WTC11 (cell line): ENCODE results near the gene PRLR. TPM values are rescaled to one million over a fixed set of nuclear protein-coding genes. Genes with fewer than 3 reads are reported as not detected.

ENCODE experiments used
- ATAC-seq: fragments of 200-7000 bp; cut with Tn5 transposase; 2 replicates; pipeline ENCODE4 v1.10.0; 2021; ENCODE audit warnings: mild to moderate bottlenecking, moderate library complexity
- CTCF ChIA-PET: fragments of 300-600 bp; sonication (Branson Sonifier 250); formaldehyde crosslinking; loops from one replicate; lab custom pipeline; 2021; ENCODE audit warnings: antibody characterized with exemption; lab: Charles Lee
- POLR2A ChIA-PET: fragments of 350-600 bp; sonication (Branson Sonifier 250); formaldehyde crosslinking; loops from one replicate; lab custom pipeline; 2021; ENCODE audit warnings: antibody characterized with exemption; lab: Charles Lee
- DNase-seq: peaks from one replicate; pipeline ENCODE4 v3.0.0; 2021; ENCODE audit warnings: low spot score
- H3K27ac Mint-ChIP-seq: 2 replicates; pipeline ENCODE4 v1.8.0; 2021; ENCODE audit warnings: mixed read lengths
- H3K27me3 Mint-ChIP-seq: 2 replicates; pipeline ENCODE4 v1.8.0; 2021; ENCODE audit warnings: low read depth, mild to moderate bottlenecking, moderate library complexity, mixed read lengths
- H3K36me3 Mint-ChIP-seq: 2 replicates; pipeline ENCODE4 v1.8.0; 2021; ENCODE audit warnings: mixed read lengths
- H3K4me1 Mint-ChIP-seq: 2 replicates; pipeline ENCODE4 v1.8.0; 2022; ENCODE audit warnings: mixed read lengths
- H3K4me3 Mint-ChIP-seq: 2 replicates; pipeline ENCODE4 v1.8.0; 2021; ENCODE audit warnings: mild to moderate bottlenecking, moderate library complexity, mixed read lengths
- H3K9me3 Mint-ChIP-seq: 2 replicates; pipeline ENCODE4 v1.8.0; 2021; ENCODE audit warnings: mixed read lengths
- GRHL2 ChIP-seq: fragments of 250-450 bp; sonication (Bioruptor Pico); IDR thresholded peaks from 2 replicates; pipeline ENCODE4 v1.8.0; 2022; ENCODE audit warnings: mild to moderate bottlenecking, moderate library complexity; ENCODE audit not compliant: insufficient replicate concordance, severe bottlenecking
- NFATC4 ChIP-seq: fragments of 250-450 bp; sonication (Bioruptor Pico); IDR thresholded peaks from 2 replicates; pipeline ENCODE4 v1.9.0; 2021; ENCODE audit warnings: mild to moderate bottlenecking
- NFE2L1 ChIP-seq: sonication (generic); formaldehyde crosslinking; IDR thresholded peaks from 2 replicates; pipeline ENCODE4 v1.8.1; 2023; ENCODE audit warnings: missing genetic modification reagents
- NFYB ChIP-seq: sonication (generic); formaldehyde crosslinking; conservative IDR thresholded peaks from 2 replicates; pipeline ENCODE4 v1.8.0; 2022; ENCODE audit warnings: low read depth, missing genetic modification reagents
- NR1H2 ChIP-seq: sonication (generic); formaldehyde crosslinking; IDR thresholded peaks from 2 replicates; pipeline ENCODE4 v1.9.0; 2021; ENCODE audit warnings: mild to moderate bottlenecking, moderate library complexity, missing genetic modification reagents
- PRRX2 ChIP-seq: fragments of 250-450 bp; sonication (Bioruptor Pico); IDR thresholded peaks from 2 replicates; pipeline ENCODE4 v1.8.0; 2021; ENCODE audit warnings: mild to moderate bottlenecking
- SP1 ChIP-seq: sonication (generic); formaldehyde crosslinking; conservative IDR thresholded peaks from 2 replicates; pipeline ENCODE4 v1.8.1; 2022; ENCODE audit warnings: missing genetic modification reagents
- ZNF121 ChIP-seq: sonication (generic); formaldehyde crosslinking; IDR thresholded peaks from 2 replicates; pipeline ENCODE4 v1.8.0; 2023; ENCODE audit warnings: missing genetic modification reagents
- ZNF138 ChIP-seq: sonication (generic); formaldehyde crosslinking; conservative IDR thresholded peaks from 2 replicates; pipeline ENCODE4 v1.8.1; 2022; ENCODE audit warnings: mild to moderate bottlenecking, moderate library complexity, missing genetic modification reagents
- total RNA-seq: library from RNA; stranded (reverse); gene quantifications from 3 replicates; pipeline ENCODE4 v1.2.3, GENCODE V29; 2021
- TF ChIP-seq, protein P1 (sequence below): fragments of 250-450 bp; sonication (Bioruptor Pico); IDR thresholded peaks from 2 replicates; pipeline ENCODE4 v2.1.2; 2022; ENCODE audit warnings: mild to moderate bottlenecking, moderate library complexity
- TF ChIP-seq, protein P2 (sequence below): sonication (generic); formaldehyde crosslinking; IDR thresholded peaks from 2 replicates; pipeline ENCODE4 v1.8.0; 2023; ENCODE audit warnings: mild to moderate bottlenecking, missing genetic modification reagents
- TF ChIP-seq, protein P3 (sequence below): sonication (generic); formaldehyde crosslinking; IDR thresholded peaks from 2 replicates; pipeline ENCODE4 v1.8.1; 2023; ENCODE audit warnings: mild to moderate bottlenecking, missing genetic modification reagents, moderate library complexity
- TF ChIP-seq, protein P4 (sequence below): fragments of 250-450 bp; sonication (Bioruptor Pico); IDR thresholded peaks from 2 replicates; pipeline ENCODE4 v1.9.0; 2021; ENCODE audit warnings: mild to moderate bottlenecking, borderline replicate concordance
- TF ChIP-seq, protein P5 (sequence below): fragments of 250-450 bp; sonication (Bioruptor Pico); IDR thresholded peaks from 2 replicates; pipeline ENCODE4 v1.9.0; 2021; ENCODE audit warnings: mild to moderate bottlenecking
- TF ChIP-seq, protein P6 (sequence below): sonication (generic); formaldehyde crosslinking; IDR thresholded peaks from 2 replicates; pipeline ENCODE4 v1.8.1; 2022; ENCODE audit warnings: mild to moderate bottlenecking, moderate library complexity, missing genetic modification reagents
- TF ChIP-seq, protein P7 (sequence below): sonication (generic); formaldehyde crosslinking; conservative IDR thresholded peaks from 2 replicates; pipeline ENCODE4 v1.8.1; 2022; ENCODE audit warnings: mild to moderate bottlenecking, missing genetic modification reagents
- TF ChIP-seq, protein P8 (sequence below): sonication (generic); formaldehyde crosslinking; IDR thresholded peaks from 2 replicates; pipeline ENCODE4 v1.8.0; 2023; ENCODE audit warnings: missing genetic modification reagents, mild to moderate bottlenecking, borderline replicate concordance

The PRLR gene
- total RNA-seq, 1 experiment from 2014 or later = 3.2 TPM

DNA sequence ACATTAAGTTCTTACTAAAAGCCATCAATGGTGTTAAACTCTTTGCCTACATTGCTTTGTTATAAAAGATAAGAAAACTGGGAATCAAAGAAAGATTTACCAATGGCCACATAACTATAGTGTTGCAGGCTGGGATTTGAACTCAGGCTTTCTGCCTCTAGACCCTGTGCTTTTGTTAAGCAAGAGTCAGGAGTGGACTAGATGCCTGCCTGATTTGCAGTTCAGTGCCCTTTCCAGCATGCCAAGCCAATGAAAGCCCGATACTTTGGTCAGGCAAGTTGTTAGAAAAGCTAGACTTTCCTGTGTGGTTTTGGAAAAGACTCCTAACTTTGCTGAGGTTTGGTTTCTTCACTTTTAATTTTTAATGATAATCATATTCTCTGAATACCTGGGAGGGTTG, 161.1 kb downstream of the PRLR start (continued):
- TF ChIP-seq, protein P1, sequence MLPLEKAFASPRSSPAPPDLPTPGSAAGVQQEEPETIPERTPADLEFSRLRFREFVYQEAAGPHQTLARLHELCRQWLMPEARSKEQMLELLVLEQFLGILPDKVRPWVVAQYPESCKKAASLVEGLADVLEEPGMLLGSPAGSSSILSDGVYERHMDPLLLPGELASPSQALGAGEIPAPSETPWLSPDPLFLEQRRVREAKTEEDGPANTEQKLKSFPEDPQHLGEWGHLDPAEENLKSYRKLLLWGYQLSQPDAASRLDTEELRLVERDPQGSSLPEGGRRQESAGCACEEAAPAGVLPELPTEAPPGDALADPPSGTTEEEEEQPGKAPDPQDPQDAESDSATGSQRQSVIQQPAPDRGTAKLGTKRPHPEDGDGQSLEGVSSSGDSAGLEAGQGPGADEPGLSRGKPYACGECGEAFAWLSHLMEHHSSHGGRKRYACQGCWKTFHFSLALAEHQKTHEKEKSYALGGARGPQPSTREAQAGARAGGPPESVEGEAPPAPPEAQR (CRISPR knock-in tag) = no peak
- TF ChIP-seq, protein P2, sequence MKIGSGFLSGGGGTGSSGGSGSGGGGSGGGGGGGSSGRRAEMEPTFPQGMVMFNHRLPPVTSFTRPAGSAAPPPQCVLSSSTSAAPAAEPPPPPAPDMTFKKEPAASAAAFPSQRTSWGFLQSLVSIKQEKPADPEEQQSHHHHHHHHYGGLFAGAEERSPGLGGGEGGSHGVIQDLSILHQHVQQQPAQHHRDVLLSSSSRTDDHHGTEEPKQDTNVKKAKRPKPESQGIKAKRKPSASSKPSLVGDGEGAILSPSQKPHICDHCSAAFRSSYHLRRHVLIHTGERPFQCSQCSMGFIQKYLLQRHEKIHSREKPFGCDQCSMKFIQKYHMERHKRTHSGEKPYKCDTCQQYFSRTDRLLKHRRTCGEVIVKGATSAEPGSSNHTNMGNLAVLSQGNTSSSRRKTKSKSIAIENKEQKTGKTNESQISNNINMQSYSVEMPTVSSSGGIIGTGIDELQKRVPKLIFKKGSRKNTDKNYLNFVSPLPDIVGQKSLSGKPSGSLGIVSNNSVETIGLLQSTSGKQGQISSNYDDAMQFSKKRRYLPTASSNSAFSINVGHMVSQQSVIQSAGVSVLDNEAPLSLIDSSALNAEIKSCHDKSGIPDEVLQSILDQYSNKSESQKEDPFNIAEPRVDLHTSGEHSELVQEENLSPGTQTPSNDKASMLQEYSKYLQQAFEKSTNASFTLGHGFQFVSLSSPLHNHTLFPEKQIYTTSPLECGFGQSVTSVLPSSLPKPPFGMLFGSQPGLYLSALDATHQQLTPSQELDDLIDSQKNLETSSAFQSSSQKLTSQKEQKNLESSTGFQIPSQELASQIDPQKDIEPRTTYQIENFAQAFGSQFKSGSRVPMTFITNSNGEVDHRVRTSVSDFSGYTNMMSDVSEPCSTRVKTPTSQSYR = no peak

DNA sequence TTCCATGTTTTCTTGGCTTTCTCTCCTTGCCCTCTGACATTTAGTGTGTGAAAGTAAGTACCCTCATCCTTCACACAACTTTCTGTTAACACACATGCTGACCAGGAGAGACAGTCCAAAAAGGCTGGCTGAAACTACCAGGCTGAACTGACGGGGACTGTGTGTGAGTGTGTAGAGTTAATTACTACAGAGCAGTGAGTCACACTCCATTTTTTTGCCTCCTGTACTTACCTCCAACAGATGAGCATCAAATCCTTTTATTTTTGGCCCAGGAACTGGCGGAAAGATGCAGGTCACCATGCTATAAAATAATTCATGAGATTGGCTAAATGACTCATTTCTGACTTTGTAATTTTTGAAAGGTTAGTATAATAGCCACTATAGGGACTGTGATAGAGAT, 162.3 kb downstream of the PRLR start:
- ATAC-seq (no peak), DNase-seq (no peak)
- Mint-ChIP-seq H3K27me3 (no peaks in the 10 kb centered on the region), H3K4me3 (no peak overlapping the region), H3K4me1 (no peaks in the 10 kb centered on the region), H3K36me3 (no peaks in the 10 kb centered on the region), H3K9me3 (peaks cover 2% of the 10 kb centered on the region; the same call in 1 of the 2 replicates), H3K27ac (no peak overlapping the region)
- ChIA-PET CTCF (no interaction called here), POLR2A (no interaction called here)
- TF ChIP-seq NFATC4 (CRISPR knock-in tag) (no peak), GRHL2 (CRISPR knock-in tag) (no peak), ZNF121 (CRISPR knock-in tag) (no peak), NR1H2 (CRISPR knock-in tag) (no peak), NFE2L1 (CRISPR knock-in tag) (no peak), PRRX2 (CRISPR knock-in tag) (no peak), SP1 (CRISPR knock-in tag) (no peak), ZNF138 (CRISPR knock-in tag) (no peak), NFYB (no peak)
- TF ChIP-seq, protein P3, sequence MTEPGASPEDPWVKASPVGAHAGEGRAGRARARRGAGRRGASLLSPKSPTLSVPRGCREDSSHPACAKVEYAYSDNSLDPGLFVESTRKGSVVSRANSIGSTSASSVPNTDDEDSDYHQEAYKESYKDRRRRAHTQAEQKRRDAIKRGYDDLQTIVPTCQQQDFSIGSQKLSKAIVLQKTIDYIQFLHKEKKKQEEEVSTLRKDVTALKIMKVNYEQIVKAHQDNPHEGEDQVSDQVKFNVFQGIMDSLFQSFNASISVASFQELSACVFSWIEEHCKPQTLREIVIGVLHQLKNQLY (CRISPR knock-in tag) = no peak
- TF ChIP-seq, protein P4, sequence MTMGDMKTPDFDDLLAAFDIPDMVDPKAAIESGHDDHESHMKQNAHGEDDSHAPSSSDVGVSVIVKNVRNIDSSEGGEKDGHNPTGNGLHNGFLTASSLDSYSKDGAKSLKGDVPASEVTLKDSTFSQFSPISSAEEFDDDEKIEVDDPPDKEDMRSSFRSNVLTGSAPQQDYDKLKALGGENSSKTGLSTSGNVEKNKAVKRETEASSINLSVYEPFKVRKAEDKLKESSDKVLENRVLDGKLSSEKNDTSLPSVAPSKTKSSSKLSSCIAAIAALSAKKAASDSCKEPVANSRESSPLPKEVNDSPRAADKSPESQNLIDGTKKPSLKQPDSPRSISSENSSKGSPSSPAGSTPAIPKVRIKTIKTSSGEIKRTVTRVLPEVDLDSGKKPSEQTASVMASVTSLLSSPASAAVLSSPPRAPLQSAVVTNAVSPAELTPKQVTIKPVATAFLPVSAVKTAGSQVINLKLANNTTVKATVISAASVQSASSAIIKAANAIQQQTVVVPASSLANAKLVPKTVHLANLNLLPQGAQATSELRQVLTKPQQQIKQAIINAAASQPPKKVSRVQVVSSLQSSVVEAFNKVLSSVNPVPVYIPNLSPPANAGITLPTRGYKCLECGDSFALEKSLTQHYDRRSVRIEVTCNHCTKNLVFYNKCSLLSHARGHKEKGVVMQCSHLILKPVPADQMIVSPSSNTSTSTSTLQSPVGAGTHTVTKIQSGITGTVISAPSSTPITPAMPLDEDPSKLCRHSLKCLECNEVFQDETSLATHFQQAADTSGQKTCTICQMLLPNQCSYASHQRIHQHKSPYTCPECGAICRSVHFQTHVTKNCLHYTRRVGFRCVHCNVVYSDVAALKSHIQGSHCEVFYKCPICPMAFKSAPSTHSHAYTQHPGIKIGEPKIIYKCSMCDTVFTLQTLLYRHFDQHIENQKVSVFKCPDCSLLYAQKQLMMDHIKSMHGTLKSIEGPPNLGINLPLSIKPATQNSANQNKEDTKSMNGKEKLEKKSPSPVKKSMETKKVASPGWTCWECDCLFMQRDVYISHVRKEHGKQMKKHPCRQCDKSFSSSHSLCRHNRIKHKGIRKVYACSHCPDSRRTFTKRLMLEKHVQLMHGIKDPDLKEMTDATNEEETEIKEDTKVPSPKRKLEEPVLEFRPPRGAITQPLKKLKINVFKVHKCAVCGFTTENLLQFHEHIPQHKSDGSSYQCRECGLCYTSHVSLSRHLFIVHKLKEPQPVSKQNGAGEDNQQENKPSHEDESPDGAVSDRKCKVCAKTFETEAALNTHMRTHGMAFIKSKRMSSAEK (CRISPR knock-in tag) = no peak
- TF ChIP-seq, protein P5, sequence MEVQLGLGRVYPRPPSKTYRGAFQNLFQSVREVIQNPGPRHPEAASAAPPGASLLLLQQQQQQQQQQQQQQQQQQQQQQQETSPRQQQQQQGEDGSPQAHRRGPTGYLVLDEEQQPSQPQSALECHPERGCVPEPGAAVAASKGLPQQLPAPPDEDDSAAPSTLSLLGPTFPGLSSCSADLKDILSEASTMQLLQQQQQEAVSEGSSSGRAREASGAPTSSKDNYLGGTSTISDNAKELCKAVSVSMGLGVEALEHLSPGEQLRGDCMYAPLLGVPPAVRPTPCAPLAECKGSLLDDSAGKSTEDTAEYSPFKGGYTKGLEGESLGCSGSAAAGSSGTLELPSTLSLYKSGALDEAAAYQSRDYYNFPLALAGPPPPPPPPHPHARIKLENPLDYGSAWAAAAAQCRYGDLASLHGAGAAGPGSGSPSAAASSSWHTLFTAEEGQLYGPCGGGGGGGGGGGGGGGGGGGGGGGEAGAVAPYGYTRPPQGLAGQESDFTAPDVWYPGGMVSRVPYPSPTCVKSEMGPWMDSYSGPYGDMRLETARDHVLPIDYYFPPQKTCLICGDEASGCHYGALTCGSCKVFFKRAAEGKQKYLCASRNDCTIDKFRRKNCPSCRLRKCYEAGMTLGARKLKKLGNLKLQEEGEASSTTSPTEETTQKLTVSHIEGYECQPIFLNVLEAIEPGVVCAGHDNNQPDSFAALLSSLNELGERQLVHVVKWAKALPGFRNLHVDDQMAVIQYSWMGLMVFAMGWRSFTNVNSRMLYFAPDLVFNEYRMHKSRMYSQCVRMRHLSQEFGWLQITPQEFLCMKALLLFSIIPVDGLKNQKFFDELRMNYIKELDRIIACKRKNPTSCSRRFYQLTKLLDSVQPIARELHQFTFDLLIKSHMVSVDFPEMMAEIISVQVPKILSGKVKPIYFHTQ (CRISPR knock-in tag) = no peak
- TF ChIP-seq, protein P6, sequence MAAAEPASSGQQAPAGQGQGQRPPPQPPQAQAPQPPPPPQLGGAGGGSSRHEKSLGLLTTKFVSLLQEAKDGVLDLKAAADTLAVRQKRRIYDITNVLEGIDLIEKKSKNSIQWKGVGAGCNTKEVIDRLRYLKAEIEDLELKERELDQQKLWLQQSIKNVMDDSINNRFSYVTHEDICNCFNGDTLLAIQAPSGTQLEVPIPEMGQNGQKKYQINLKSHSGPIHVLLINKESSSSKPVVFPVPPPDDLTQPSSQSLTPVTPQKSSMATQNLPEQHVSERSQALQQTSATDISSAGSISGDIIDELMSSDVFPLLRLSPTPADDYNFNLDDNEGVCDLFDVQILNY = no peak
- TF ChIP-seq, protein P7, sequence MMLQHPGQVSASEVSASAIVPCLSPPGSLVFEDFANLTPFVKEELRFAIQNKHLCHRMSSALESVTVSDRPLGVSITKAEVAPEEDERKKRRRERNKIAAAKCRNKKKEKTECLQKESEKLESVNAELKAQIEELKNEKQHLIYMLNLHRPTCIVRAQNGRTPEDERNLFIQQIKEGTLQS = no peak
- TF ChIP-seq, protein P8, sequence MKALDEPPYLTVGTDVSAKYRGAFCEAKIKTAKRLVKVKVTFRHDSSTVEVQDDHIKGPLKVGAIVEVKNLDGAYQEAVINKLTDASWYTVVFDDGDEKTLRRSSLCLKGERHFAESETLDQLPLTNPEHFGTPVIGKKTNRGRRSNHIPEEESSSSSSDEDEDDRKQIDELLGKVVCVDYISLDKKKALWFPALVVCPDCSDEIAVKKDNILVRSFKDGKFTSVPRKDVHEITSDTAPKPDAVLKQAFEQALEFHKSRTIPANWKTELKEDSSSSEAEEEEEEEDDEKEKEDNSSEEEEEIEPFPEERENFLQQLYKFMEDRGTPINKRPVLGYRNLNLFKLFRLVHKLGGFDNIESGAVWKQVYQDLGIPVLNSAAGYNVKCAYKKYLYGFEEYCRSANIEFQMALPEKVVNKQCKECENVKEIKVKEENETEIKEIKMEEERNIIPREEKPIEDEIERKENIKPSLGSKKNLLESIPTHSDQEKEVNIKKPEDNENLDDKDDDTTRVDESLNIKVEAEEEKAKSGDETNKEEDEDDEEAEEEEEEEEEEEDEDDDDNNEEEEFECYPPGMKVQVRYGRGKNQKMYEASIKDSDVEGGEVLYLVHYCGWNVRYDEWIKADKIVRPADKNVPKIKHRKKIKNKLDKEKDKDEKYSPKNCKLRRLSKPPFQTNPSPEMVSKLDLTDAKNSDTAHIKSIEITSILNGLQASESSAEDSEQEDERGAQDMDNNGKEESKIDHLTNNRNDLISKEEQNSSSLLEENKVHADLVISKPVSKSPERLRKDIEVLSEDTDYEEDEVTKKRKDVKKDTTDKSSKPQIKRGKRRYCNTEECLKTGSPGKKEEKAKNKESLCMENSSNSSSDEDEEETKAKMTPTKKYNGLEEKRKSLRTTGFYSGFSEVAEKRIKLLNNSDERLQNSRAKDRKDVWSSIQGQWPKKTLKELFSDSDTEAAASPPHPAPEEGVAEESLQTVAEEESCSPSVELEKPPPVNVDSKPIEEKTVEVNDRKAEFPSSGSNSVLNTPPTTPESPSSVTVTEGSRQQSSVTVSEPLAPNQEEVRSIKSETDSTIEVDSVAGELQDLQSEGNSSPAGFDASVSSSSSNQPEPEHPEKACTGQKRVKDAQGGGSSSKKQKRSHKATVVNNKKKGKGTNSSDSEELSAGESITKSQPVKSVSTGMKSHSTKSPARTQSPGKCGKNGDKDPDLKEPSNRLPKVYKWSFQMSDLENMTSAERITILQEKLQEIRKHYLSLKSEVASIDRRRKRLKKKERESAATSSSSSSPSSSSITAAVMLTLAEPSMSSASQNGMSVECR (CRISPR knock-in tag) = no peak
